ENCODE results near the gene SPINDOC. TPM values are rescaled to one million over a fixed set of nuclear protein-coding genes. Genes with fewer than 3 reads are reported as not detected.

Gene SPINDOC
- total RNA-seq, 1 donor from 2014 or later: 50.9 TPM

- DNase-seq (ENCODE audit: low read depth): no peak
- TF ChIP-seq CTCF (conservative IDR thresholded peaks at IDR 0.05; ENCODE audit: low read depth, low read length): no peak
- no peak overlapping the region for H3K4me3 ChIP-seq (ENCODE audit: low read depth, low read length)
Observed at GRCh38 chr11:63832336-63832735, 19.1 kb downstream of the SPINDOC start.

GRCh38 chr11:63833048-63833447 is 19.8 kb downstream of the SPINDOC start:
- no peak for TF ChIP-seq CTCF (conservative IDR thresholded peaks at IDR 0.05; ENCODE audit: low read depth, low read length)
- no peak for DNase-seq (ENCODE audit: low read depth)
- H3K4me3 ChIP-seq (ENCODE audit: low read depth, low read length): no peak overlapping the region

DNA sequence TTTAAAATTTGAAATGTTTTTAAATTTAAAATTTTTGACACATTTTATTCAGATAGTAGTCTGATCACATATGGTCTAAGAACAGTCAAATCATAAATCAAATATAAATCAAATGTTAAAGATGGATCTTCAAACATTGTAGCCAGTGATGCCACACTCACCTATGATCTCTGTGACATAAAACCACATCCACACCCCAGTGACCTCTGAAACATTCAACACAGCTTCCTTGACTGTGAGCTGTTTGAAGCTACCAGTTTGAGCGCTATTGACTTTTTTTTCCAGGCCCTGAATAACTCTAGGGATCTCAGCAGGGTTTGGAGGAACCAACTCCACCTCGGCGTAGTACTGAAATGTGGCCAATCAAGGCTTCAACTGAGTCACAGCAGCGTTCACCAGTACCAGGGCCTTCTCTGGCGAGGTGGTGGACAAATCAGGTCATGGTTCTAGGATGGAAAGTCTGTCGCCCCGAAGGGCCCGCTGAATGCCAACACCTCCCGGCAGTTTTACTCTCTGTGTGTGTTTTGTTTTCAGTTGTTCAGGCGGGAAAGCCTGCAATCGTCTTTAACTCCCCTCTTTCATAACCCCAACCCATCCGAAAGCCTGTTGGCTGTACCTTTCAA is 21.4 kb downstream of the SPINDOC start:
- no peak for DNase-seq (ENCODE audit: low read depth)
- no peak for TF ChIP-seq CTCF (conservative IDR thresholded peaks at IDR 0.05; ENCODE audit: low read depth, low read length)
- H3K4me3 ChIP-seq (ENCODE audit: low read depth, low read length): no peak overlapping the region

DNA sequence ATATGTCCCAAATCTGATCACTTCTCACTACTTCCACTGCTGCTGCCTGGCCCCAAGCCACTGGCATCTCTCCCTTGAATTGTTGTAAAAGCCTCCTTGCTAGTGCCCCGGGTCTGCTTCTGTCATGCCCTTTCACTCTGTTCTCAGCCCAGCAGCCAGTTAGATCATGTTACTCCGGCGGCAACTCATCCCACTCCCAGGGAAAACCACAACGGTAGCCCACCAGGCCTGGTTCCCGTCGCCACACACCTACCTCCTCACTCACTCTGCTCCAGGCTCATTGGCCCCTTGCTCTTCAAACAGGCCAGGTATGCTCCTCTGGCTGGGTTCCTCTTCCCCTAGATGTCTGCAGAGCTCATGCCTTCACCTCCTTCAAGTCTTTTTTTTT is 21.9 kb downstream of the SPINDOC start:
- no peak overlapping the region for H3K4me3 ChIP-seq (ENCODE audit: low read depth, low read length)
- no peak for DNase-seq (ENCODE audit: low read depth)
- no peak for TF ChIP-seq CTCF (conservative IDR thresholded peaks at IDR 0.05; ENCODE audit: low read depth, low read length)

DNA sequence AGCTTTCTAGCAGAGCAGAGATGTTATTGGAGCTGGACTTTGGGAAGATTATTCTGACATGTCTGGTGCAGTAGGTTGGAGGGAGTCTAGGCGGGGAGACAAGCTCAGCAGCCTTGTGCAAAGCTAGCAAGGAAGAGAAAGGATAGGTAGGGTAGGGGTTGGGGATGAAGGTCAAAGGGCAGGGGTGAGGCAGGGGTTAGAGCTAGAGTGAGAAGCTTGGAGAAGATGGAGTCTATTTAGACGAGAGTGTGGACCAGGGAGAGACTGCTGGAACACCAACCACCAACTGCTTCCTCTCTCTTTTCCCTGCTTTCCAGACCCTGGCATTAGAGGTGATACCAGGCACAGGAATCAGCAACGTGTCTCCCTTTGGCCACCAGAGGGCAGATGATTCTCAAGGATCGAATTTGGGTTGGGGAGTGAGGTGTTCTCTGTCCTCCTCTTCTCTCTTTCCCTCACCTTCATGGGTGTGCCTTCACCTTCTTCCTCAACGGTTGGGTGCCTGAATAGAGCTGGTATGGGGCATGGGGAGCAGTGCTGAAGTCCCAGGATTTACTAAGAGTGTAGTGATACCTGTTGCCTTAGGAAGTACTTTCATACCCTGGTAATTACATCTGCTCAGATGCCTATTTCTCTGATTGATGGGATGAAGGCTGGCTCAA is 23.9 kb downstream of the SPINDOC start:
- TF ChIP-seq CTCF (conservative IDR thresholded peaks at IDR 0.05; ENCODE audit: low read depth, low read length): peak; percentile 93
- no peak overlapping the region for H3K4me3 ChIP-seq (ENCODE audit: low read depth, low read length)
- DNase-seq (ENCODE audit: low read depth): no peak

DNA sequence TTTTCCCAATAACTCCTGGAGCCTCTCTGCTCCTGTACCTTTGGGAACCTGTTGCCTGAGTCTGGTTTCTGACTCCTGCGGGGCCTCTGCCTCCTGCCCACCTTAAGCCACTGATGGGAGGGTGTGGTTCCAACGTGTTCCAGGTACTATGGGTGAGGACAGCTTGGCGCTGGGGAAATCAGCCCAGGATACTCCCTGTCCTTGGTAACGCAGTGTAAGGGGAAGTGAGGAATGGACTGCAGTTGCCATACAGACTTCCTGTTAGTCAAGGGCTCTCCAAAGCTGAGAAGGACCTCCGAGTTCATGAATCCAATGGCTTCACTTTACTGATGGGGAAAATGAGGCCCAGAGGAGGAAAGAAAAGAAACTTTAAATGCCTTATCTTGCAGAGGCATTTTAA is 24.5 kb downstream of the SPINDOC start:
- H3K4me3 ChIP-seq (ENCODE audit: low read depth, low read length): no peak overlapping the region
- no peak for TF ChIP-seq CTCF (conservative IDR thresholded peaks at IDR 0.05; ENCODE audit: low read depth, low read length)
- DNase-seq (ENCODE audit: low read depth): no peak
